Left colon (tissue), 2 donors: ENCODE results near the gene SMPD3. TPM values are rescaled to one million over a fixed set of nuclear protein-coding genes. Genes with fewer than 3 reads are reported as not detected.

Source experiments
- ATAC-seq: fragments of 200-7000 bp; cut with Tn5 transposase; one replicate; pipeline ENCODE4 v1.9.1; 2020; ENCODE audit warnings: mild to moderate bottlenecking, moderate library complexity
- DNase-seq, 2 donors: peaks; one replicate each; pipeline ENCODE4 v3.0.0-alpha.2; 2020
- intact Hi-C, 2 donors: fragments of 100-400 bp; cut with DNase I in 1 of 2; cut with micrococcal nuclease in 1 of 2; formaldehyde crosslinking; loops; one replicate each; pipeline versions ENCODE4 v1.11.2 to v1.14.0; 2022; cut with DNase I, micrococcal nuclease
- total RNA-seq, 2 donors: library from RNA; stranded (reverse); fragmentation: NEBNext Ultra II Directional; extraction: Animal tissue kit (Norgen Biotek cat#: 25700); gene quantifications; one replicate each; pipeline ENCODE4 v1.2.1, GENCODE V29; 2021
- donor health status: DM: no; HTN: no; CAD: no.
- donor health status: DM: yes; HTN: yes; CAD: no.

The SMPD3 gene
- total RNA-seq, 2 donors from 2014 or later = 71.5 to 90.3 TPM

GRCh38 chr16:68416057-68417046 is 32.0 kb downstream of the SMPD3 start:
- DNase-seq (peak; percentile 64 to 76), ATAC-seq (peak; percentile 83)
- intact Hi-C loops = no loop called here

GRCh38 chr16:68414581-68414980 is 33.7 kb downstream of the SMPD3 start:
- intact Hi-C loops = no loop called here
- no peak for ATAC-seq
- DNase-seq = no peak

GRCh38 chr16:68412061-68412460 is 36.2 kb downstream of the SMPD3 start:
- DNase-seq (no peak), ATAC-seq (no peak)
- intact Hi-C loops = no loop called here

- intact Hi-C loops = no loop called here
- ATAC-seq (no peak), DNase-seq (no peak)
Measured at GRCh38 chr16:68411086-68411485, 37.2 kb downstream of the SMPD3 start.

GRCh38 chr16:68408967-68409366 is 39.3 kb downstream of the SMPD3 start:
- ATAC-seq = no peak
- DNase-seq = no peak
- intact Hi-C loops = no loop called here

- intact Hi-C loops = no loop called here
- ATAC-seq = no peak
- DNase-seq = no peak
Measured at GRCh38 chr16:68408428-68408827, 39.9 kb downstream of the SMPD3 start.

- ATAC-seq = peak; percentile 44
Measured at GRCh38 chr16:68406458-68407152, 41.7 kb downstream of the SMPD3 start.

GRCh38 chr16:68404736-68405345 is 43.5 kb downstream of the SMPD3 start:
- DNase-seq (no peak), ATAC-seq (no peak)
- intact Hi-C loops = no loop called here

More at GRCh38 chr16:68406458-68407152, 41.7 kb downstream of the SMPD3 start:
- intact Hi-C loops = no loop called here
- no peak for DNase-seq

- ATAC-seq (no peak), DNase-seq (no peak)
- intact Hi-C loops = no loop called here
Measured at GRCh38 chr16:68403704-68404103, 44.6 kb downstream of the SMPD3 start.

GRCh38 chr16:68403177-68403576 is 45.1 kb downstream of the SMPD3 start:
- DNase-seq (no peak), ATAC-seq (no peak)
- intact Hi-C loops = no loop called here

- no peak for ATAC-seq
- DNase-seq = no peak
- intact Hi-C loops = no loop called here
Measured at GRCh38 chr16:68402748-68403040, 45.6 kb downstream of the SMPD3 start.

GRCh38 chr16:68401871-68402747 is 46.2 kb downstream of the SMPD3 start:
- no peak for DNase-seq
- intact Hi-C loops = no loop called here
- ATAC-seq = no peak

- DNase-seq (no peak), ATAC-seq (no peak)
- intact Hi-C loops = no loop called here
Measured at GRCh38 chr16:68400924-68401460, 47.3 kb downstream of the SMPD3 start.

- intact Hi-C loops = no loop called here
- no peak for ATAC-seq
Measured at GRCh38 chr16:68400083-68400923, 48.0 kb downstream of the SMPD3 start.

GRCh38 chr16:68399456-68399855 is 48.9 kb downstream of the SMPD3 start:
- intact Hi-C loops = no loop called here
- ATAC-seq = no peak
- DNase-seq = no peak

More at GRCh38 chr16:68400083-68400923, 48.0 kb downstream of the SMPD3 start:
- DNase-seq = no peak

- intact Hi-C loops = no loop called here
- ATAC-seq = no peak
Measured at GRCh38 chr16:68397710-68398201, 50.6 kb downstream of the SMPD3 start.

GRCh38 chr16:68396481-68396880 is 51.8 kb downstream of the SMPD3 start:
- peak in 1 of 2 donors; percentile 71 for DNase-seq
- ATAC-seq = peak; percentile 88
- intact Hi-C loops = no loop called here

More at GRCh38 chr16:68397710-68398201, 50.6 kb downstream of the SMPD3 start:
- DNase-seq = no peak
